Stimulated activated CD4-positive, alpha-beta T cell treated with anti-CD3 and anti-CD28 coated beads, Interleukin-2, amount 100 ng/mL, for 24 hours (primary cell): ENCODE results near the gene TUFT1.
"Not testable (repeated sequence)": the region's sequence is repeated elsewhere in the genome, so short reads cannot be mapped to it uniquely, and the experiment has no call there.

Experiments
- DNase-seq, 2 donors: peaks; one replicate each; pipeline ENCODE4 v3.0.0-alpha.2; 2020

TUFT1 gene

DNA sequence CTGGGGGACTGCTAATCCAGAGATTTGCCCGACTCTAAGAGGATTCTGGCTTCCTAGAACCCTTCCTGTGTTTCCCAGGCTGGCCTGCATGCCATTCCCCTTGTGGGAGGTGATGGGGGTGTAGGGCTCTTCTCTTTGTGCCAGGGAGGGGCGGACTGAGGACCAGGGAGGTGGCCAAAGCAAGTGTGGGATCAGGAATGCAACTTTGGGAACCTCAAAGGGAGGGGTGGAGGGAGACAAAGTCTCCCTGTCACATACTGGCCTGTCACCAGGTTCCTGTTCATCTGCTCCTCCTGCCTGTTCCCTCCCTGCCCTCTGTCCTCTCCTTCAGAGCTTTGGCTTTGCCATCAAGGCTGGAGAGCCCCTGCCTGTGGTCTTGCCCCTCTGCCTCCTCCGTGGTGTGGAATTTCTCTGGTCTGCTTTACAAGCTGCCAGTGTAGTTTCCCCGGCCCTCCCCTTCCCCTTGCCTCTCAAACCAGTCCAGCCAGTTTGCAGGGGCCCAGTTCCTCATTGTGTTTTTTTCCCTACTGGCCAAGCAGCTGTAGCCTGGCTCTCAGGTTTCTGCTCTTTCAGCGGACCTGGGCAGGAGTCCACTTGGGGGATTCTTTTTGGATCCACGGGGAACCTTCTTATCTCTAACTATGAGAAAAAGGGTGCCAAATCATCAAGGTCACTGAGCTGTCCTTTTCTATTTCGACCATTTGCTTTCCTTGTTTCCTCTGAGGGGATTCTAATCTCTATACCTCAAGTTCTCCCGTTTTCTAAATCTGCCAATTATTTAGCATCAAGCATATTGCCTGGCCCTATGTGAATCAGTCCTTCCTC, 27.1 kb upstream of the TUFT1 start:
- no peak for DNase-seq

DNA sequence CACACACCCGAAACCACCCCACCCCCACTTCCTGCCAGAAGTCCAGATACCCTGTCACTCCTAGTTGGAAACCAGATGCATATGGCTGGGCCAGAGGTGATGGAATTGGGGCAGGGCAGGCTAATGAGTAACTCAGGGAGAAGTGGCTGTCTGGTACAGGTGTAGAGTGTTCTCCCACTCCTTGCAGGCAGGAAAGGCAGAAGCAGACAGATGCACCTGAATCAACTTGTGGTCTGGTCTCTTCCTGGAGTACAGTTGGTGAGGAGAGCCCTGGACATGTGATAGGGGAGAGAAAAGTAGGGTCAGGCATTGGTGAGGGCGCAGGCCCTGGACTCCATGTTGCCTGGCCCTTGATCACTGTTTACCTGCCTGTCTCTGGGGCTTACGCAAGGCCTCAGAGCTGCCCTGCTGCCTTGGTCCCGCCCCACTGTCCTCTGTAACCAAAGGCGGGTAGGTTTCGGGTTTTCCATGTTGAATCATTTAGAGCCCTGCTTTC, 26.4 kb upstream of the TUFT1 start:
- DNase-seq = peak in 1 of 2 donors; percentile 29

DNA sequence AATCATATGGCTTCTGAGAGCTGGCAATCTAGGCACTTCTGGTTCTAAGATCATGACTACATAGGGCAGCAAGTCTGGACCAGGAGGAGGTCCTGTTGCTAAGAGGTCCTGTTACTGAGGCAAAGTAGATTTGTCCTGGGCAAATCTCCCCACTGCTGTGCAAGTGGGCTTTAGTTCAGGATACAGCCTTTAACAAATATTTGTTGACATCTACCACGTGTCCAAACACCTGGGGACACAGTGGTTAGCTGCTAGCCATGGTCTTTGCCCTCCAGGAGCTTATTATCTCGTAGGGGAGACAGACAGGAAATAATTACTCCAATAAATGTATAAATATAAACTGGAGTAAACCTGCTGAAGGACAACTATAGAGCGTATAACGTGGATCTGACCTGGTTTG, 25.7 kb upstream of the TUFT1 start:
- DNase-seq = no peak

DNA sequence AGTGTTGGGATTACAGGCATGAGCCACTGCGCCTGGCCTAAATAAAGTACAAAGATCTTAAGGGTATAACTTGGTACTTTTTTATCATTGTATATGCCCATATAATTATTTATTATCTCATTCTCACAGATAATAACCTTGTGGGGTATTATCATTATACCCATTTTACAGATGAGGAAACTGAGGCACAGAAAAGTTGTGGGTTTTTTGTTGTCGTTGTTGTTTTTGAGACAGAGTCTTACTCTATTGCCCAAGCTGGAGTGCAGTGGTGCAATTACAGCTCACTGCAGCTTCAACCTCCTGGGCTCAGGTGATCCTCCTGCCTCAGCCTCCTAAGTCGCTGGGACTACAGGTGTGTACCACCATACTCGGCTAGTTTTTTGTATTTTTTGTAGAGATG, 24.8 kb upstream of the TUFT1 start:
- no peak for DNase-seq

DNA sequence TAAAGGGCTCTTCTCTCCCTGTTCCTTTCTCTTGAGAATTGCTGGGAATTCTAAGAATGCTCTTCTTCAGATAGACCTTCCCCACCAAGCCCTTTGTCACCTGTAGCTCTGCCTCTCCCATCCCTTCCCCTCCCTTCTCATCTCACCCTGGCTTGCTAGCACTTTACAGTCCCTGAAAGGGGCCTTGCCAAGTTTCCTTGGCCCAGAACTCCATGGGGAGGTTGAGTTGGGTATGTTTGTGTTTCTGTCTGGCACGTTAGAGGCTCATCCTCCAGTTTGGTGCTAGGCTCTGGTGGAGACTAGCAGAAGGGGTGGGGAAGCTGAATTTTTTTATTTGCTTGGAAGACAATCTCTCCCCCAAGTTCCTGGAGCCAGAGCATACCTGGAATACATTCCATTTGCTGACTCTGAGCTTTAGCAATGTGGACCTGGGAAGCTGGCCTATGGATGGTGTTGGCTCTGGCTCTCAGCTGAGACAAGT, 24.0 kb upstream of the TUFT1 start:
- no peak for DNase-seq

DNA sequence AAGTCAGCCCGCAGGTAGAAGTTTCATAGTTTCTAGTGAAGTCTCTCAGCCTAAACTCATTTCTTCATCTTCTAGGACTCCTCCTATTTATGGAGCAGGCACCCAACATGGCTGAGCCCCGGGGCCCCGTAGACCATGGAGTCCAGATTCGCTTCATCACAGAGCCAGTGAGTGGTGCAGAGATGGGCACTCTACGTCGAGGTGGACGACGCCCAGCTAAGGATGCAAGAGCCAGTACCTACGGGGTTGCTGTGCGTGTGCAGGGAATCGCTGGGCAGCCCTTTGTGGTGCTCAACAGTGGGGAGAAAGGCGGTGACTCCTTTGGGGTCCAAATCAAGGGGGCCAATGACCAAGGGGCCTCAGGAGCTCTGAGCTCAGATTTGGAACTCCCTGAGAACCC, 21.7 kb upstream of the TUFT1 start:
- no peak for DNase-seq

DNA sequence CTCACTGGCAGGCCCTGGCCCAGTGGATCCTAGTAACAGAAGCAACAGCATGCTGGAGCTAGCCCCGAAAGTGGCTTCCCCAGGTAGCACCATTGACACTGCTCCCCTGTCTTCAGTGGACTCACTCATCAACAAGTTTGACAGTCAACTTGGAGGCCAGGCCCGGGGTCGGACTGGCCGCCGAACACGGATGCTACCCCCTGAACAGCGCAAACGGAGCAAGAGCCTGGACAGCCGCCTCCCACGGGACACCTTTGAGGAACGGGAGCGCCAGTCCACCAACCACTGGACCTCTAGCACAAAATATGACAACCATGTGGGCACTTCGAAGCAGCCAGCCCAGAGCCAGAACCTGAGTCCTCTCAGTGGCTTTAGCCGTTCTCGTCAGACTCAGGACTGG, 21.2 kb upstream of the TUFT1 start:
- DNase-seq = no peak

DNA sequence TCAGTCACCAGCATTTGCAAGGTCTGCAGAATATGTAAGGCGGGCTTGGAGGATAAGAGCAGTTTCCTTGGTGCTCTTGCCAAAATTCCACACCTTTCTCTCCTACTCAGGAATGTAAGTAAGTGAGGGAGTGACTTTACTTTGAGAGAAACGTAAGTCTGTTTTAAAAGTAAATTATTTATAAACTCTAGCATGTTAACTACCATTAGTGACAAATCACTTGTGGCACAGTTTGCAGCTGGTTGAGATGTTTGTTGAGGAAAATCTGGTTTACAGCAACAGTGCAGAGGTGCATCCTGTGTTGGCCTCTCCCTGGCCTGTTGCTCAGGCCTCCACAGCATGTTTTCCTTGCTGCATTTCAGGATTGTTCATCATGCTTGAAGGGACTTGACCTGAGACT, 20.4 kb upstream of the TUFT1 start:
- no peak for DNase-seq

DNA sequence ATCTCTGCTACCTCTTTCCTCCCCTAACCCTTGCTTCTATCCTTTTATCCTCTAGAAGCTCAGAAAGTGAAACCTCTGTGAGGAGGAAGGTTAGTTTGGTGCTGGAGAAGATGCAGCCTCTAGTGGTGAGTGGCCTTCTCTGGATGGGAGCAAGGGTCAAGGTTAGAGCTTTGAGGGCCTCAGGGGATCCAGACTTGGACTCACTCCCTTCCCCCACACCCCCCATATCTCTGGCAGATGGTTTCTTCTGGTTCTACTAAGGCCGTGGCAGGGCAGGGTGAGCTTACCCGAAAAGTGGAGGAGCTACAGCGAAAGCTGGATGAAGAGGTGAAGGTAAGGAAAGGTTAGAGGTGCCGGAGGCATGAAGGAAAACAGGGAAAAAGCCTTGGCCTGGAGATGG, 19.8 kb upstream of the TUFT1 start:
- no peak for DNase-seq

DNA sequence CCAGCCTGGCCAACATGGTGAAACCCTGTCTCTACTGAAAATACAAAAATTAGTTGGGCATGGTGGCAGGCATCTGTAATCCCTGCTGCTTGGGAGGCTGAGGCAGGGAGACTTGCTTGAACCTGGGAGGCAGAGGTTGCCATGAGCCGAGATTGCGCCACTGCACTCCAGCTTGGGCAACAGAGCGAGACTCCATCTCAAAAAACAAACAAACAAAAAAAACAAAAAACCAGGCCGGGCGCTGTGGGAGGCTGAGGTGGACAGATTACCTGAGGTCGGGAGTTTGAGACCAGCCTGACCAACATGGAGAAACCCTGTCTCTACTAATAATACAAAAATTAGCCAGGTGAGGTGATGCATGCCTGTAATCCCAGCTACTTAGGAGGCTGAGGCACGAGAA, 17.7 kb upstream of the TUFT1 start:
- not testable (repeated sequence) for DNase-seq

DNA sequence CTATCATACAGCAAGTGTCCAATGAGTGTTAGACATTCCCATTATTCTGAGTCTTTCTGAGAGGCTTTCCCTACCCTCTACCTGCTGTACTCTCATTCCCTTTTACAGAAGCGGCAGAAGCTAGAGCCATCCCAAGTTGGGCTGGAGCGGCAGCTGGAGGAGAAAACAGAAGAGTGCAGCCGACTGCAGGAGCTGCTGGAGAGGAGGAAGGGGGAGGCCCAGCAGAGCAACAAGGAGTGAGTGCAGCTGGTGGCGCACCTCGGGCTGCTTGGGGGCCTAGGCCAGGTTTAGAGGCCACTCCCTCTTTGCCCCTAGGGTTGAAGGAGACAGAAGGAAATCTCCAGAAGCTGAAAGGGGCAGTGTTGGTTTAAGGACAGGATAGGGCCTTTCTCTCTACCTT, 16.8 kb upstream of the TUFT1 start:
- no peak for DNase-seq

DNA sequence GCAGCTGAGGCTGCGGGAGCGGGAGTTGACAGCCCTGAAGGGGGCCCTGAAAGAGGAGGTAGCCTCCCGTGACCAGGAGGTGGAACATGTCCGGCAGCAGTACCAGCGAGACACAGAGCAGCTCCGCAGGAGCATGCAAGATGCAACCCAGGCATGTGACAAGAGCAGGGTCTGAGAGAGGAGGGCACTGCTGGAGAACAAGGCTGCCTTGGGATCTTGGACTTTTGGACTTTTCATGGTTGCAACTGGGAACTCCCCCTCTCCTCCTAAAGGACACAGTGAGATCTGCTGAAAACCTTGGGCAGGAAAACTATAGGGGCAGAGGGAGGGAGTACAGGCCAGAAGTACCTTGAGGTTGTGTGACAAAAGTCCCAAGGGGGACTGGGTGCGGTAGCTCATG, 15.4 kb upstream of the TUFT1 start:
- no peak for DNase-seq

DNA sequence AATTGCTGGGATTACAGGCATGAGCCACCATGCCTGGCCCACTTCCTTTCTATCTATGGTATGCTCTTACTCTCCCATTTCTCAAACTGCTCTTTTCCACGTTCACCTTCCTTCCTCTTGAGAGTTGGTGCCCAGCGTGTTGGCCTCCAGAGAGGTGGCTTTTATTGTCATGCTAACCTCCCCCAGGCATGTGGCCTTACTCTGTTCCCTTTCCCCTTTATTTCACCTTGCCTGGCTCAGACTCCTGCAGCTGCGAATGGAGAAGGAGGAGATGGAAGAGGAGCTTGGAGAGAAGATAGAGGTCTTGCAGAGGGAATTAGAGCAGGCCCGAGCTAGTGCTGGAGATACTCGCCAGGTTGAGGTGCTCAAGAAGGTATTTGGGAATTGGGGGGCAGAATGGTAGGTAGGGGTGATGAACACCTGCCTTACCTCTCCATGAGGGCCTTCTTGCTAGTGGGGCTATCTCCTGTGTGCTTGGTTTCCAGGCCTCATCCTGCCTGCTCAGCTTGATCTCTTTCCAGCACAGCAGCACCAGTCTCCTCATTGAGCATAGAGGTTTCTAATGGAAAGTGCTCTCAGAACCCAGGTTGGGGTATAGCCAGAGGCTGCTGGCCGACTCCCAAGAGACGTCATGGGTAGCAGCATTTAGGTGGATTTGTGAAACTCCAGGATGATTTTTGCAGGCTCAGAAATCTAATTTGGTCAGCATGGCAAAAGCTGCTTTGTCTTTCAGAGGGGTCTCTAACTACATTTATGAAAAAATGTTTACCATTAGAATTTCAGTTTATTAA, 13.2 kb upstream of the TUFT1 start:
- no peak for DNase-seq

DNA sequence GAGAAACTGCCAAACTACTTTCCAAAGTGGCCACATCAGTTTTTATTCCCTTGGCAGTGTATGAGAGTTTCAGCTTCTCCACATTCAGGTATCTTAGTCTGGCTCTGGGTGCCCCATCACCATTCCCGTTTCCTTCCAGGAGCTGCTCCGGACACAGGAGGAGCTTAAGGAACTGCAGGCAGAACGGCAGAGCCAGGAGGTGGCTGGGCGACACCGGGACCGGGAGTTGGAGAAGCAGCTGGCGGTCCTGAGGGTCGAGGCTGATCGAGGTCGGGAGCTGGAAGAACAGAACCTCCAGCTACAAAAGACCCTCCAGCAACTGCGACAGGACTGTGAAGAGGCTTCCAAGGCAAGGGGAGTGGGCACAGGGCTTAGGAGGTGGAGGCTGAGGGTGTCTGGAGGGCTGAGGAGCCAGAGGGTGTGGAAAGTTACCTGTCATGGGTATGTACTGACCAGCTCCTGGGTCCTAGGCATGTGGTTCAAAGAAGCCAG, 10.9 kb upstream of the TUFT1 start:
- DNase-seq = no peak

DNA sequence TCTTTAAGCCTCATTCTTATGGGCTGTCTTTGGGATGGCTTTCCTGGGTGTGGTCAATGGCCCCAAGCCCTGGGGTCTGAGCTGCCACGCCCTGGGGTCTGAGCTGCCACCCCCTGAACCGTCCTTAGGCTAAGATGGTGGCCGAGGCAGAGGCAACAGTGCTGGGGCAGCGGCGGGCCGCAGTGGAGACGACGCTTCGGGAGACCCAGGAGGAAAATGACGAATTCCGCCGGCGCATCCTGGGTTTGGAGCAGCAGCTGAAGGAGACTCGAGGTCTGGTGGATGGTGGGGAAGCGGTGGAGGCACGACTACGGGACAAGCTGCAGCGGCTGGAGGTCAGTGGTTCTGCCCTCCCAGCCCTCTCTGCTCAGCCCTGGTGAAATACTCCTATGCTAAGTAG, 10.3 kb upstream of the TUFT1 start:
- no peak for DNase-seq

DNA sequence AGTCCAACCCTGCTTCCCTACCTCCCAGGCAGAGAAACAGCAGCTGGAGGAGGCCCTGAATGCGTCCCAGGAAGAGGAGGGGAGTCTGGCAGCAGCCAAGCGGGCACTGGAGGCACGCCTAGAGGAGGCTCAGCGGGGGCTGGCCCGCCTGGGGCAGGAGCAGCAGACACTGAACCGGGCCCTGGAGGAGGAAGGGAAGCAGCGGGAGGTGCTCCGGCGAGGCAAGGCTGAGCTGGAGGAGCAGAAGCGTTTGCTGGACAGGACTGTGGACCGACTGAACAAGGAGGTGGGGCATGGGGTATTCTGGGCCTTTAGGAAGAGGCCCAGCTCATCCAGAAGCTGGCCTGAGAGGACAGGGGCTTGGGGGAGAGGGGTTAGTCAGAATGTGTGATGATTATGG, 9.6 kb upstream of the TUFT1 start:
- DNase-seq = no peak

DNA sequence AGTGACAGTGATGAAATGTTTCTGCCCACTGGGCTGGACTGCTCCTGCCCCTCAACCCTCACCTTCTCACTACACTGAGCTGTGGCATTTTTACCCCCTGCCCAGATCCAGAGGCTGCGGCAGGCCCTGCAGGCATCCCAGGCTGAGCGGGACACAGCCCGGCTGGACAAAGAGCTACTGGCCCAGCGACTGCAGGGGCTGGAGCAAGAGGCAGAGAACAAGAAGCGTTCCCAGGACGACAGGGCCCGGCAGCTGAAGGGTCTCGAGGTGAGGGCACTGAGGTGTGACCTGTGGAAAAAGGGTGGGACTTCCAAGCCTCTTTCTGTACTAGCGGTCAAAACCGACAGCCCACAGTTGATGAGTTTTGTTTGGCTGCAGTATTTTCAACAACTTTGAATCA, 6.2 kb upstream of the TUFT1 start:
- DNase-seq = no peak

DNA sequence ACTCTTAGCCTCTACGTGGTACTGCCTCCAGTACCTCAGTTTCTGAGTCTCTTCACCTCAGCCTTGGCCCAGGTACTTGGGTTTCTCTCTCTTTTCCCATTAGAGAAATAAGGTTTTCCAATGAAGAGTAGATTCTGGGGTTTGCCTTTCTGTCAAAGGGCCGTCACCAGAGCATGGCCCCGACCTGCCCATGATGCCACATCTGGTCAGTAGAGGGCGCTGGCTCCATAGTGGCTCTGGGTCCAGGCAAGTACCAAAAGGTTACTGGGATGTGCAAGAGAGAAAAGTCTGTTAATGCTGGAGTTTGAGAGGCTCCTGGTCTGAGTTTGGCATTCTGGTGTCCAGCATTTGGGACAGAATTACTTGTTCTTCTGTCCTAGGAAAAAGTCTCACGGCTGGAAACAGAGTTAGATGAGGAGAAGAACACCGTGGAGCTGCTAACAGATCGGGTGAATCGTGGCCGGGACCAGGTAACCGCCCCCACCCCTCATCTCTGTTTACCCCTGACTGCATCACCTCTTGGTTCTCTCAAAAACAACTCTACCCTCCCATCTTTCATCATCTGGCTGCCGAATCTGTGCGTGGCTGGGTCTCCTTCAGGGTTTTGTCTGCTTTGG, 5.3 kb upstream of the TUFT1 start:
- DNase-seq = peak; percentile 83 to 88

DNA sequence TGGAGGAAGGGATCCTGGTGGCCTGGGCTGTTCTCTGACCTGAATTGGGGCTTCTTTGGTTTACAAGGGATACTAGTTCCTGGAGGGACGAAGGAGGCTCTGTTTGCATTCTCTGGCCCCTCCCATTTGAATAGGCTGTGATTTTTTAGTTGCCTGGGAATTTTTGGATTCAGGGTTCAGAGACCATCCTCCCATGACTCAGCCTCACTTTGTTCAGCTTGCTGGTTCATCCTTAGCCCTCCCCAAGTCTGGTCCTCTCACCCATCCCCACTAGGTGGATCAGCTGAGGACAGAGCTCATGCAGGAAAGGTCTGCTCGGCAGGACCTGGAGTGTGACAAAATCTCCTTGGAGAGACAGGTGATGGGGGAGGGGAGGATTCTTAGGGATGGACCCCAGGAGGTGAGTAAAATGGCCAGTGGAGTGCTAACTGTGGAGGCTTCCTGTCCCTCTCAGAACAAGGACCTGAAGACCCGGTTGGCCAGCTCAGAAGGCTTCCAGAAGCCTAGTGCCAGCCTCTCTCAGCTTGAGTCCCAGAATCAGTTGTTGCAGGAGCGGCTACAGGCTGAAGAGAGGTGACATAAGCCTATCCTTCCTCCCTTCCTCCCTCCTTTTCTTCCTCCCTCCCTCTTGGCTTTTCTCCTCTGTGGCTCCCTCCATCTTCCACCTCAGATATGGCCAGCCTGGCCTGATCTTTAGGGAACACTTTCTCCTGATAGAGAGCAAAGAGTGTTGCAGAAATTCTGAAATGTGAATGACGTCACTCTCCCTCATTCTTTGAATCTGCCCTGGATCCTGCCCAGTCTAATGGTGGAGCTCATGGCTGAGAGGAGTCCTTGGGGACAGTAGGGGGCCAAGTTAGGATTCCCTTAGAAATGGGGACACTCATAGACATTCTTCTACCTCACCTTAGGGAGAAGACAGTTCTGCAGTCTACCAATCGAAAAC, 4.5 kb upstream of the TUFT1 start:
- no peak for DNase-seq

DNA sequence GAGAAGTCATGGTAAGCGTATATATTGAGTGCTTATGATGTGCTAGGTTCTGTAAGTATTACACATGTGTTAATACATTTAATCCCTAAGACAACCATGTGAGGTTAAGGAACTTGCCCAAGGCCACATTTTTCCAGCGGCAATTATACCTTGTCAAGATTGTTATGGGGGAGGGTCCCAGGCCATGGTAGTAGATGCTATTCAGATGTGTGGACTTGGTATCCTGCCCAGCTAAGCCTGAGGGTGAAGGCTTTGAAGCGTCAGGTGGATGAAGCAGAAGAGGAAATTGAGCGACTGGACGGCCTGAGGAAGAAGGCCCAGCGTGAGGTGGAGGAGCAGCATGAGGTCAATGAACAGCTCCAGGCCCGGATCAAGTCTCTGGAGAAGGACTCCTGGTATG, 3.6 kb upstream of the TUFT1 start:
- no peak for DNase-seq

DNA sequence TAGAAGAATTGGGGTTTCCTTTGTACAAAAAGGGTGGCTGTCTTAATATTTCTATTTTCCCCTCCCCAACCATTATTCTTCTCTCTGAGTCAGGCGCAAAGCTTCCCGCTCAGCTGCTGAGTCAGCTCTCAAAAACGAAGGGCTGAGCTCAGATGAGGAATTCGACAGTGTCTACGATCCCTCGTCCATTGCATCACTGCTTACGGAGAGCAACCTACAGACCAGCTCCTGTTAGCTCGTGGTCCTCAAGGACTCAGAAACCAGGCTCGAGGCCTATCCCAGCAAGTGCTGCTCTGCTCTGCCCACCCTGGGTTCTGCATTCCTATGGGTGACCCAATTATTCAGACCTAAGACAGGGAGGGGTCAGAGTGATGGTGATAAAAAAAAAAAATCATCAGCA, 3.0 kb upstream of the TUFT1 start:
- DNase-seq = no peak

DNA sequence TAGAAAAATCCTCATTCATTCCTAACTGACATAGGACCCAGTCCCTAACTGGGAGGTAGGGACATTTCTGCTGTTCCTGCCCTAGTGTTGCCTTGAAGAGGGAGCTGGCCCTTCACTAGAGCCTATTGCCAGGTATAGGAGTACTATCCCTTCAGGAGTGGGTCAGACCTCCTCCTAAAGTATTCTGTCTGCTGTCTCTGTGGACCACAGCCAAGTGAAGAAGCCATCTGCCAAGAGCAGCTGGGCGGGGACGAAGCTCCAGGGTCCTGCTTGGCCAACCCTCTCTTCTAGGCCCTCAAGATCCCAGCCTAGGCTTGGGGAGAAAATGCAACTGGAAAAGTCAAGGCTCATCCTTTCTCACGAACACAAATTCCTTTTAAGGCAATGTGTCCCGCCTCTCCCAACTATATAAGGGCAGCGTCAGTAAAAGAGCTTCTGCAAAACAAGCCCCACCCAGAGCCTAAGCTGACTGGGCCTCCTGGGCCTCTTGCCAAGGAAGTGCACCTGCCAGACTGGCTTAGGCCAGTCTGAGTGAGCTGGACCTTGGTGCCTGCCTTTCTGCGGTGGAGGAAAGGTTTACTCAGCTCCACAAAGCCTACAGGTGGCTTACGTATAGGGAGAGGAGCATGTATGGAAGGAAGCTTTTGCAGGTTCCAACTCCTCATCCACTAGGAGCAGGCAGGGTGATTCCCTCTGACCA, 638 bp upstream of the TUFT1 start:
- peak; percentile 22 to 34 for DNase-seq
